Ishikawa (cell line): ENCODE measurements around the gene C15orf40.

Experiments
- CEBPB ChIP-seq: IDR thresholded peaks from 2 replicates; pipeline ENCODE4 v1.6.1; 2012
- CREB1 ChIP-seq: IDR thresholded peaks from 2 replicates; pipeline ENCODE4 v1.6.1; 2012; ENCODE audit warnings: low read depth
- EGR1 ChIP-seq: IDR thresholded peaks from 2 replicates; pipeline ENCODE4 v1.6.1; 2012
- EP300 ChIP-seq: IDR thresholded peaks from 2 replicates; pipeline ENCODE4 v1.6.1; 2012; ENCODE audit warnings: borderline replicate concordance
- FOXM1 ChIP-seq: IDR thresholded peaks from 2 replicates; pipeline ENCODE4 v1.6.1; 2012; ENCODE audit warnings: low read depth, borderline replicate concordance
- NFIC ChIP-seq: IDR thresholded peaks from 2 replicates; pipeline ENCODE4 v1.6.1; 2012
- RAD21 ChIP-seq: IDR thresholded peaks from 2 replicates; pipeline ENCODE4 v1.6.1; 2012; ENCODE audit warnings: low read depth
- TAF1 ChIP-seq: IDR thresholded peaks from 2 replicates; pipeline ENCODE4 v1.6.1; 2012; ENCODE audit warnings: low read depth, mild to moderate bottlenecking
- TCF12 ChIP-seq: IDR thresholded peaks from 2 replicates; pipeline ENCODE4 v1.6.1; 2012; ENCODE audit warnings: low read depth
- TEAD4 ChIP-seq: IDR thresholded peaks from 2 replicates; pipeline ENCODE4 v1.6.1; 2012
- YY1 ChIP-seq: IDR thresholded peaks from 2 replicates; pipeline ENCODE4 v1.6.1; 2012; ENCODE audit warnings: low read depth
- ZBTB7A ChIP-seq: IDR thresholded peaks from 2 replicates; pipeline ENCODE4 v1.6.1; 2012; ENCODE audit warnings: low read depth
- TF ChIP-seq, protein P1 (sequence below): IDR thresholded peaks from 2 replicates; pipeline ENCODE4 v1.6.1; 2012; ENCODE audit warnings: low read depth, mild to moderate bottlenecking
- TF ChIP-seq, protein P2 (sequence below): IDR thresholded peaks from 2 replicates; pipeline ENCODE4 v1.6.1; 2012
- TF ChIP-seq, protein P3 (sequence below): IDR thresholded peaks from 2 replicates; pipeline ENCODE4 v1.6.1; 2012

The C15orf40 gene

DNA sequence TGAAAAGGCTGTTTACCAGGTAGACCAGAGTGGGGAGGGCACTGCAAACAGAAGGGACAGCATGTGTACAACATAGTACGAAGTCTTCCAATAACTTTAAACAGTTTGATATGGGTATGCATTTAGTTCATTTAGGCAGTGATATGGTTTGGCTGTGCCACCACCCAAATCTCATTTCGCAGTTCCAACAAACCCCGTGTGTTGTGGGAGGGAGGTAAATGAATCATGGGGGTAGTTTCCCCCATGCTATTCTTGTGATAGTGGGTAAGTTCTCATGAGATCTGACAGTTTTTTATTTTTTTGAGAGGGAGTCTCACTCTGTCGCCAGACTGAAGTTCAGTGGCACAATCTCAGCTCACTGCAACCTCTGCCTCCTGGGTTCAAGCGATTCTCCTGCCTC lies 33.0 kb downstream of the C15orf40 start:
- TF ChIP-seq, protein P1, sequence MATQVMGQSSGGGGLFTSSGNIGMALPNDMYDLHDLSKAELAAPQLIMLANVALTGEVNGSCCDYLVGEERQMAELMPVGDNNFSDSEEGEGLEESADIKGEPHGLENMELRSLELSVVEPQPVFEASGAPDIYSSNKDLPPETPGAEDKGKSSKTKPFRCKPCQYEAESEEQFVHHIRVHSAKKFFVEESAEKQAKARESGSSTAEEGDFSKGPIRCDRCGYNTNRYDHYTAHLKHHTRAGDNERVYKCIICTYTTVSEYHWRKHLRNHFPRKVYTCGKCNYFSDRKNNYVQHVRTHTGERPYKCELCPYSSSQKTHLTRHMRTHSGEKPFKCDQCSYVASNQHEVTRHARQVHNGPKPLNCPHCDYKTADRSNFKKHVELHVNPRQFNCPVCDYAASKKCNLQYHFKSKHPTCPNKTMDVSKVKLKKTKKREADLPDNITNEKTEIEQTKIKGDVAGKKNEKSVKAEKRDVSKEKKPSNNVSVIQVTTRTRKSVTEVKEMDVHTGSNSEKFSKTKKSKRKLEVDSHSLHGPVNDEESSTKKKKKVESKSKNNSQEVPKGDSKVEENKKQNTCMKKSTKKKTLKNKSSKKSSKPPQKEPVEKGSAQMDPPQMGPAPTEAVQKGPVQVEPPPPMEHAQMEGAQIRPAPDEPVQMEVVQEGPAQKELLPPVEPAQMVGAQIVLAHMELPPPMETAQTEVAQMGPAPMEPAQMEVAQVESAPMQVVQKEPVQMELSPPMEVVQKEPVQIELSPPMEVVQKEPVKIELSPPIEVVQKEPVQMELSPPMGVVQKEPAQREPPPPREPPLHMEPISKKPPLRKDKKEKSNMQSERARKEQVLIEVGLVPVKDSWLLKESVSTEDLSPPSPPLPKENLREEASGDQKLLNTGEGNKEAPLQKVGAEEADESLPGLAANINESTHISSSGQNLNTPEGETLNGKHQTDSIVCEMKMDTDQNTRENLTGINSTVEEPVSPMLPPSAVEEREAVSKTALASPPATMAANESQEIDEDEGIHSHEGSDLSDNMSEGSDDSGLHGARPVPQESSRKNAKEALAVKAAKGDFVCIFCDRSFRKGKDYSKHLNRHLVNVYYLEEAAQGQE, result no peak
- TF ChIP-seq EGR1 (no peak), EP300 (no peak), TCF12 (no peak), RAD21 (no peak), FOXM1 (no peak), ZBTB7A (no peak), YY1 (no peak), TAF1 (no peak), NFIC (no peak), TEAD4 (no peak), CREB1 (no peak), CEBPB (no peak)
- TF ChIP-seq, protein P2, sequence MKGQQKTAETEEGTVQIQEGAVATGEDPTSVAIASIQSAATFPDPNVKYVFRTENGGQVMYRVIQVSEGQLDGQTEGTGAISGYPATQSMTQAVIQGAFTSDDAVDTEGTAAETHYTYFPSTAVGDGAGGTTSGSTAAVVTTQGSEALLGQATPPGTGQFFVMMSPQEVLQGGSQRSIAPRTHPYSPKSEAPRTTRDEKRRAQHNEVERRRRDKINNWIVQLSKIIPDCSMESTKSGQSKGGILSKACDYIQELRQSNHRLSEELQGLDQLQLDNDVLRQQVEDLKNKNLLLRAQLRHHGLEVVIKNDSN, result no peak
- TF ChIP-seq, protein P3, sequence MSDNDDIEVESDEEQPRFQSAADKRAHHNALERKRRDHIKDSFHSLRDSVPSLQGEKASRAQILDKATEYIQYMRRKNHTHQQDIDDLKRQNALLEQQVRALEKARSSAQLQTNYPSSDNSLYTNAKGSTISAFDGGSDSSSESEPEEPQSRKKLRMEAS, result no peak

DNA sequence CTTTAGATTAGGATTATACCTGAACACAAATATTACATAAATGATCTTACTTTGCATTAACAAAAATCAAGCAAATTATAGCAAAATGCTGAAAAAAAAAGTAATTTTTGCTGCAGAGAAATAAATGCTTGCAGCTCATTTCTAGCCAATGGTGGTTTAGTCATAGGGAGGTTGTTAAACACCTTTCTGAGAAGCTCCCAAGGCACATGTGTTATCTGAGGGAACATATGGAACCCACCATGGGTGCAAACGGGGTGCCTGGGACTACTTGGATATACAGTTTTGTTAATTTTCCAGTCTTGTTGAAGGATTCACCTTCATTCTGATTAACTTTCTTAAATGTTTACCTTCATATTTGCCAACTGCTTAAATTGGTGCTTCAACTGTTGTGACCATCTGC lies 34.4 kb downstream of the C15orf40 start:
- no peak for TF ChIP-seq CEBPB

DNA sequence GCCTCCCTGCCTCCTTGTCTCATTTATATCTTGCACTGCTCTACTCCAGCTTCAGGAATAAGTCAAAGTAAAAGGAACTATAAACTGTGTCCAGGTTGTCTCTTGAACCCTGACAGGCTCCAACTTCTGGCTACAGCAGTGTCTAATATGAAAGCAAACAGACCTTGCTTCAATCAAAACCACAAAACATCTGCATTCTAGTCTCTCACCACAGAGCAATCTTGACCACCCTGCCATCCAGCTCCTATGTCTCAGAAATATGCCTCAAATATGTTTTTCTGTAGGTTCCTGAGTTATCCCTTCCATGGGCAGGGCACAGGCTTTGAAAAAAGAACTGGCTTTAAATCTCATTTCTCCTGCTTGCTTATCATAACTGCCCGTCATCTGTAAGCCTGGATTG lies 38.4 kb downstream of the C15orf40 start:
- TF ChIP-seq ZBTB7A, result no peak
- TF ChIP-seq YY1, result no peak
- TF ChIP-seq TCF12, result no peak
- TF ChIP-seq NFIC, result no peak
- TF ChIP-seq, protein P1, result no peak
- no peak for TF ChIP-seq EP300
- TF ChIP-seq EGR1, result no peak
- TF ChIP-seq, protein P3, result no peak
- TF ChIP-seq CREB1, result no peak
- no peak for TF ChIP-seq FOXM1
- no peak for TF ChIP-seq RAD21

DNA sequence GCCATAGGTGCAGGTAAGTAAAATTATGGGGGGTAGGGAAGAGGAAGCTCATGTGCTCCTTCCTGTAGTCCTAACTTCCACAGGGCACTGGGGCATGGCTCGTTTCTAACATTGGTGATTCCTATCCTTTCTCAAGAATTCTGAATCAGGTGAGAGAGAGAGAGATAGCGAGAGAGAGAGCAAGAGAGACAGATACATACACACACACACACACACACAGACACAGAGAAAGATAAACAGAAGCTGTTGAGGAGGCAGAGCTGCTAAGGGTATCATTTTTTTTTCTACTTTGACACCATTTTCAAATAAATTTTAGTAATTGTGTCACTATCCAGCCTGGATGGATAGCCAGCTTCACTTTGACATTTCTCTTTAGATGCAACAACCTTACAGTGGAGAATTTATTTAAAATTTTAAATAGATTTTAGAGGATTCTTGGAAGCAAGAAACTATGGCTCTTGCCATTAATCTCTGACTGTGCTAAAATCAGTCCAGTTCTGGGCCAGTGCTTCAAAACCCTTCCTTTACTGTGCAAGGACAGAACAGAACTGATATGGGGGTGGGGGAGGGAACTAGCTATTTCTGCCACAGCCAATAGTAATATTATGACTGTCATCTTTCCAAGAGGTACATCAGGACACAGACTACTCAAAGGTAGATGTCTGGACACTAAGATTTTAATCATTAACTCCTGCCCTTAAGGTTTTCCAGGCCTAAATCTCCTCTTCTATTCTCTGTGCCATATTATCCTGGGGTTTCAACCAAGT lies 40.0 kb downstream of the C15orf40 start:
- TF ChIP-seq TEAD4 (no peak), ZBTB7A (no peak), EGR1 (no peak), RAD21 (no peak), FOXM1 (no peak), TCF12 (no peak), CEBPB (no peak), NFIC (no peak), YY1 (no peak), CREB1 (no peak), EP300 (no peak), TAF1 (no peak)
- TF ChIP-seq, protein P3, result no peak
- TF ChIP-seq, protein P2, result no peak
- TF ChIP-seq, protein P1, result no peak
